SK-N-SH treated with all-trans-retinoic acid at 6 μM for 48 hours (cell line): Measurements from ENCODE around the gene ATN1.

ENCODE experiments used
- ATAC-seq: fragments of 200-7000 bp; cut with Tn5 transposase; 3 replicates; pipeline ENCODE4 v1.9.1; 2020; ENCODE audit warnings: mild to moderate bottlenecking, moderate library complexity
- ARNTL ChIP-seq: fragments of 450-650 bp; formaldehyde crosslinking; IDR thresholded peaks from 2 replicates; pipeline ENCODE4 v1.5.0; 2020; ENCODE audit warnings: low read depth, mild to moderate bottlenecking, moderate library complexity, borderline replicate concordance
- BACH2 ChIP-seq: fragments of 250-450 bp; sonication (Bioruptor Pico); IDR thresholded peaks from 2 replicates; pipeline ENCODE4 v1.9.0; 2021; ENCODE audit warnings: mild to moderate bottlenecking, borderline replicate concordance
- CSDC2 ChIP-seq: fragments of 250-450 bp; sonication (Bioruptor Pico); IDR thresholded peaks from 2 replicates; pipeline ENCODE4 v1.5.0; 2020; ENCODE audit warnings: mild to moderate bottlenecking, moderate library complexity
- ESRRG ChIP-seq: fragments of 250-450 bp; sonication (Bioruptor Pico); IDR thresholded peaks from 2 replicates; pipeline ENCODE4 v1.6.1; 2021; ENCODE audit warnings: mild to moderate bottlenecking
- GLIS3 ChIP-seq: fragments of 250-450 bp; sonication (Bioruptor Pico); IDR thresholded peaks from 2 replicates; pipeline ENCODE4 v1.5.0; 2020; ENCODE audit warnings: mild to moderate bottlenecking, moderate library complexity
- ISL1 ChIP-seq: fragments of 250-450 bp; sonication (Bioruptor Pico); IDR thresholded peaks from 2 replicates; pipeline ENCODE4 v2.1.2; 2022; ENCODE audit warnings: mild to moderate bottlenecking, moderate library complexity
- OSR1 ChIP-seq: fragments of 250-450 bp; sonication (Bioruptor Pico); IDR thresholded peaks from 2 replicates; pipeline ENCODE4 v1.8.0; 2022; ENCODE audit warnings: moderate library complexity, mild to moderate bottlenecking, inconsistent platforms
- PATZ1 ChIP-seq: fragments of 250-450 bp; sonication (Bioruptor Pico); IDR thresholded peaks from 2 replicates; pipeline ENCODE4 v1.8.0; 2020; ENCODE audit warnings: mild to moderate bottlenecking, moderate library complexity, borderline replicate concordance
- TCF4 ChIP-seq: fragments of 250-450 bp; sonication (Bioruptor Pico); IDR thresholded peaks from 2 replicates; pipeline ENCODE4 v1.8.0; 2021; ENCODE audit warnings: mild to moderate bottlenecking, moderate library complexity, borderline replicate concordance
- TOX ChIP-seq: fragments of 250-450 bp; sonication (Bioruptor Pico); IDR thresholded peaks from 2 replicates; pipeline ENCODE4 v1.8.0; 2021; ENCODE audit warnings: mild to moderate bottlenecking, moderate library complexity, borderline replicate concordance
- TSHZ2 ChIP-seq: fragments of 250-450 bp; sonication (Bioruptor Pico); IDR thresholded peaks from 2 replicates; pipeline ENCODE4 v1.5.0; 2020; ENCODE audit warnings: mild to moderate bottlenecking, moderate library complexity
- ZC3H10 ChIP-seq: fragments of 250-450 bp; sonication (Bioruptor Pico); IDR thresholded peaks from 2 replicates; pipeline ENCODE4 v1.5.1; 2021; ENCODE audit warnings: mild to moderate bottlenecking, moderate library complexity
- ZFP30 ChIP-seq: fragments of 450-650 bp; formaldehyde crosslinking; IDR thresholded peaks from 2 replicates; pipeline ENCODE4 v1.5.0; 2022; ENCODE audit warnings: mild to moderate bottlenecking, moderate library complexity
- ZNF565 ChIP-seq: fragments of 450-650 bp; formaldehyde crosslinking; conservative IDR thresholded peaks from 2 replicates; pipeline ENCODE4 v1.5.0; 2020; ENCODE audit warnings: low read depth, mild to moderate bottlenecking, moderate library complexity
- ZNF8 ChIP-seq: fragments of 450-650 bp; formaldehyde crosslinking; IDR thresholded peaks from 2 replicates; pipeline ENCODE4 v1.5.0; 2020; ENCODE audit warnings: mild to moderate bottlenecking, moderate library complexity

ATN1 gene

GRCh38 chr12:6981152-6982052, 53.6 kb downstream of the ATN1 start:
- TF ChIP-seq ZNF8 (no peak), CSDC2 (CRISPR knock-in tag) (no peak), TCF4 (CRISPR knock-in tag) (no peak), TOX (no peak), ZC3H10 (no peak), TSHZ2 (CRISPR knock-in tag) (no peak), ZNF565 (CRISPR knock-in tag) (no peak), ESRRG (no peak), ARNTL (CRISPR knock-in tag) (no peak)
- no peak for ATAC-seq

GRCh38 chr12:6982532-6982931, 54.8 kb downstream of the ATN1 start:
- no peak for ATAC-seq
- no peak for TF ChIP-seq ZFP30 (CRISPR knock-in tag)
- TF ChIP-seq ZNF8: no peak
- TF ChIP-seq BACH2 (CRISPR knock-in tag): no peak
- TF ChIP-seq ISL1 (CRISPR knock-in tag): no peak
- no peak for TF ChIP-seq OSR1 (CRISPR knock-in tag)
- no peak for TF ChIP-seq PATZ1 (CRISPR knock-in tag)
- TF ChIP-seq ZC3H10: no peak

- ATAC-seq: no peak
- TF ChIP-seq GLIS3 (CRISPR knock-in tag) (no peak), CSDC2 (CRISPR knock-in tag) (no peak), ESRRG (no peak), BACH2 (CRISPR knock-in tag) (no peak), PATZ1 (CRISPR knock-in tag) (no peak)
- TF ChIP-seq, all 23 proteins: peak for 0
Measured at GRCh38 chr12:6987956-6988553, 60.3 kb downstream of the ATN1 start.
